Small intestine (tissue), 7 donors: Measurements from ENCODE around the gene POU2F3. TPM values are rescaled to one million over a fixed set of nuclear protein-coding genes. Genes with fewer than 3 reads are reported as not detected.

Experiments
- DNase-seq, 2 donors: peaks; one replicate each; pipeline versions ENCODE4 v3.0.0 to v3.0.0-alpha.2; 2013
- FAIRE-seq: peaks from 2 replicates; lab custom pipeline; 2012; peaks lifted over from hg19 to GRCh38; lab: Jason Lieb, UNC
- H3K27ac ChIP-seq, 3 donors: one replicate each; pipeline ENCODE4 v1.5.1; 2013; ENCODE audit warnings: low read length in 2 of 3, mild to moderate bottlenecking in 2 of 3, control low read depth in 1 of 3, inconsistent platforms in 1 of 3, low read depth in 1 of 3, moderate library complexity in 1 of 3
- H3K27me3 ChIP-seq, 3 donors: one replicate each; pipeline ENCODE4 v1.6.1; 2013; ENCODE audit warnings: low read length in 3 of 3, inconsistent platforms in 1 of 3; ENCODE audit not compliant: control insufficient read depth in 3 of 3, insufficient read depth in 3 of 3
- H3K36me3 ChIP-seq, 3 donors: one replicate each; pipeline ENCODE4 v1.6.1; 2013; ENCODE audit warnings: low read length in 3 of 3, inconsistent platforms in 1 of 3, low read depth in 1 of 3, mild to moderate bottlenecking in 1 of 3, moderate library complexity in 1 of 3; ENCODE audit not compliant: control insufficient read depth in 3 of 3, insufficient read depth in 2 of 3
- H3K4me1 ChIP-seq, 3 donors: one replicate each; pipeline ENCODE4 v1.6.1; 2013; ENCODE audit warnings: low read length in 2 of 3, inconsistent platforms in 1 of 3, low read depth in 1 of 3, mild to moderate bottlenecking in 1 of 3, moderate library complexity in 1 of 3; ENCODE audit not compliant: control insufficient read depth in 3 of 3, insufficient read depth in 2 of 3
- H3K4me3 ChIP-seq, 3 donors: one replicate each; pipeline ENCODE4 v1.5.1; 2013; ENCODE audit warnings: low read length in 3 of 3, control low read depth in 1 of 3, inconsistent platforms in 1 of 3, low read depth in 1 of 3, mild to moderate bottlenecking in 1 of 3, moderate library complexity in 1 of 3
- H3K9me3 ChIP-seq, 2 donors: one replicate each; pipeline ENCODE4 v1.6.1; 2013; ENCODE audit warnings: low read depth in 1 of 2, low read length in 1 of 2; ENCODE audit not compliant: control insufficient read depth in 2 of 2, insufficient read depth in 1 of 2
- WGBS, 3 donors: extraction: QIAGEN DNeasy Blood & Tissue Kit; methylation state at CpG; one replicate each; pipeline ENCODE4 v1.1.7; 2013; 5-methylcytosine and 5-hydroxymethylcytosine counted together
- polyA plus RNA-seq, 4 donors: library from polyadenylated mRNA; stranded (reverse) in 3 of 4; unstranded in 1 of 4; fragments of 200-250 nt in 3 of 4; fragments of 120-200 nt in 1 of 4; gene quantifications; one replicate each; pipeline versions ENCODE4 v1.2.1 to v1.2.3, GENCODE V29; 2013
- donor health status: healthy with polysubstance abuse.
- donor health status: control.
- donor health status: control.
- donor health status: Bipolar disorder and iron deficiency.
- donor health status: healthy.

POU2F3 gene
- polyA plus RNA-seq, 4 donors = 1.0 to 1.6 (median 1.4) TPM

- Histone ChIP-seq H3K4me3 (no peak overlapping the region), H3K27me3 (no peaks in the 10 kb centered on the region), H3K27ac (peak overlapping the region in 1 of 3 donors; percentile 53), H3K4me1 (peaks cover 0 to 29% (median 11%) of the 10 kb centered on the region in 3 donors), H3K9me3 (no peaks in the 10 kb centered on the region), H3K36me3 (peaks cover 0 to 5% (median 0%) of the 10 kb centered on the region in 3 donors)
- DNase-seq (no peak), FAIRE-seq (no peak)
- 77 to 85% (median 78%) methylated on average over 7 of the region's 7 CpGs for WGBS, 3 donors
Measured at GRCh38 chr11:120207512-120207911, 32.4 kb upstream of the POU2F3 start.

- H3K27ac ChIP-seq = peak overlapping the region in 1 of 3 donors; percentile 69
- no peak overlapping the region for H3K4me3 ChIP-seq
- H3K4me1 ChIP-seq = peaks cover 0 to 33% (median 12%) of the 10 kb centered on the region in 3 donors
- DNase-seq = no peak
- 47 to 48% (median 47%) methylated on average over 13 of the region's 13 CpGs for WGBS, 3 donors
- H3K36me3 ChIP-seq = peaks cover 0 to 5% (median 0%) of the 10 kb centered on the region in 3 donors
- H3K27me3 ChIP-seq = no peaks in the 10 kb centered on the region
- no peak for FAIRE-seq
- no peaks in the 10 kb centered on the region for H3K9me3 ChIP-seq
Measured at GRCh38 chr11:120208001-120208441, 31.9 kb upstream of the POU2F3 start.

- 29 to 41% (median 41%) methylated on average over 6 of the region's 6 CpGs for WGBS, 3 donors
- peak overlapping the region in 2 of 3 donors; percentile 17 to 69 for H3K27ac ChIP-seq
- no peak overlapping the region for H3K4me3 ChIP-seq
- H3K4me1 ChIP-seq = peaks cover 2 to 37% (median 16%) of the 10 kb centered on the region in 3 donors
- FAIRE-seq (no peak), DNase-seq (peak; percentile 70 to 72)
- peaks cover 0 to 9% (median 0%) of the 10 kb centered on the region in 3 donors for H3K36me3 ChIP-seq
- H3K9me3 ChIP-seq = no peaks in the 10 kb centered on the region
- no peaks in the 10 kb centered on the region for H3K27me3 ChIP-seq
Measured at GRCh38 chr11:120208777-120209176, 31.2 kb upstream of the POU2F3 start.

GRCh38 chr11:120209746-120210625, 30.0 kb upstream of the POU2F3 start:
- Histone ChIP-seq H3K4me3 (peak overlapping the region; percentile 61 to 96 (median 64)), H3K27ac (peak overlapping the region; percentile 59 to 93 (median 86)), H3K27me3 (no peaks in the 10 kb centered on the region), H3K4me1 (peaks cover 5 to 48% (median 19%) of the 10 kb centered on the region in 3 donors), H3K9me3 (no peaks in the 10 kb centered on the region), H3K36me3 (peaks cover 0 to 19% (median 2%) of the 10 kb centered on the region in 3 donors)
- FAIRE-seq = no peak
- DNase-seq = peak in 1 of 2 donors; percentile 19
- WGBS, 3 donors = 15 to 18% (median 17%) methylated on average over 26 of the region's 26 CpGs

GRCh38 chr11:120210626-120211521, 29.1 kb upstream of the POU2F3 start, which contains the start of gene OAF:
OAF (plus strand) TSS chr11:120211032; CDS start chr11:120211280, 248 bp downstream.
- Histone ChIP-seq H3K9me3 (no peaks in the 10 kb centered on the region), H3K27ac (peak within 1 kb of the TSS; percentile 92 to 93 (median 93)), H3K4me1 (peaks cover 5 to 56% (median 19%) of the 10 kb centered on the region in 3 donors), H3K4me3 (peak within 1 kb of the TSS; percentile 64 to 96 (median 92)), H3K27me3 (no peaks in the 10 kb centered on the region), H3K36me3 (peaks cover 0 to 28% (median 2%) of the 10 kb centered on the region in 3 donors)
- FAIRE-seq (no peak), DNase-seq (peak; percentile 75 to 93)
- WGBS, 3 donors = 1% methylated on average over 71 to 107 of the region's 108 CpGs

- peak overlapping the region; percentile 88 to 93 (median 92) for H3K27ac ChIP-seq
- H3K4me1 ChIP-seq = peaks cover 5 to 60% (median 19%) of the 10 kb centered on the region in 3 donors
- no peaks in the 10 kb centered on the region for H3K27me3 ChIP-seq
- no peak for FAIRE-seq
- peak overlapping the region; percentile 64 to 96 (median 92) for H3K4me3 ChIP-seq
- DNase-seq = peak; percentile 45 to 56
- no peaks in the 10 kb centered on the region for H3K9me3 ChIP-seq
- H3K36me3 ChIP-seq = peaks cover 0 to 36% (median 2%) of the 10 kb centered on the region in 3 donors
- WGBS, 3 donors = 3 to 9% (median 8%) methylated on average over 16 to 18 of the region's 18 CpGs
Measured at GRCh38 chr11:120211522-120212258, 28.2 kb upstream of the POU2F3 start.

GRCh38 chr11:120212259-120212878, 27.6 kb upstream of the POU2F3 start:
- Histone ChIP-seq H3K27me3 (no peaks in the 10 kb centered on the region), H3K4me1 (peaks cover 5 to 65% (median 19%) of the 10 kb centered on the region in 3 donors), H3K36me3 (peaks cover 0 to 42% (median 2%) of the 10 kb centered on the region in 3 donors), H3K9me3 (no peaks in the 10 kb centered on the region), H3K27ac (peak overlapping the region; percentile 88 to 93 (median 92)), H3K4me3 (peak overlapping the region; percentile 64 to 96 (median 92))
- no peak for FAIRE-seq
- peak; percentile 39 to 51 for DNase-seq
- WGBS, 3 donors = 21 to 34% (median 30%) methylated on average over 12 to 13 of the region's 13 CpGs
